ENCODE results near the gene SBF1. TPM values are rescaled to one million over a fixed set of nuclear protein-coding genes. Genes with fewer than 3 reads are reported as not detected.
A peak's percentile ranks its signal among the peaks of the same experiment; 100 is the strongest.

SBF1 gene
- total RNA-seq = 114 and 144 TPM in 2 replicates

- POLR2A ChIA-PET = no interaction called here
- peak within 1 kb of the TSS; percentile 78 for H3K27ac Mint-ChIP-seq
- intact Hi-C loops (cut with micrococcal nuclease) = loop anchor here (1.0 to 10.0 kb wide), 7 partner anchors 32 to 540 kb away; partner anchors contain the start of genes LMF2, SCO2, TUBGCP6 and TYMP
- H3K9me3 Mint-ChIP-seq = no peaks in the 10 kb centered on the region
- CTCF ChIA-PET = no interaction called here
- H3K4me3 Mint-ChIP-seq = peak within 1 kb of the TSS; percentile 88
- ATAC-seq (ENCODE audit: low read depth) (peak; percentile 79), DNase-seq (peak; percentile 89)
- H3K36me3 Mint-ChIP-seq (ENCODE audit: low read depth) = peaks cover 2% of the 10 kb centered on the region
- TF ChIP-seq, protein P1, sequence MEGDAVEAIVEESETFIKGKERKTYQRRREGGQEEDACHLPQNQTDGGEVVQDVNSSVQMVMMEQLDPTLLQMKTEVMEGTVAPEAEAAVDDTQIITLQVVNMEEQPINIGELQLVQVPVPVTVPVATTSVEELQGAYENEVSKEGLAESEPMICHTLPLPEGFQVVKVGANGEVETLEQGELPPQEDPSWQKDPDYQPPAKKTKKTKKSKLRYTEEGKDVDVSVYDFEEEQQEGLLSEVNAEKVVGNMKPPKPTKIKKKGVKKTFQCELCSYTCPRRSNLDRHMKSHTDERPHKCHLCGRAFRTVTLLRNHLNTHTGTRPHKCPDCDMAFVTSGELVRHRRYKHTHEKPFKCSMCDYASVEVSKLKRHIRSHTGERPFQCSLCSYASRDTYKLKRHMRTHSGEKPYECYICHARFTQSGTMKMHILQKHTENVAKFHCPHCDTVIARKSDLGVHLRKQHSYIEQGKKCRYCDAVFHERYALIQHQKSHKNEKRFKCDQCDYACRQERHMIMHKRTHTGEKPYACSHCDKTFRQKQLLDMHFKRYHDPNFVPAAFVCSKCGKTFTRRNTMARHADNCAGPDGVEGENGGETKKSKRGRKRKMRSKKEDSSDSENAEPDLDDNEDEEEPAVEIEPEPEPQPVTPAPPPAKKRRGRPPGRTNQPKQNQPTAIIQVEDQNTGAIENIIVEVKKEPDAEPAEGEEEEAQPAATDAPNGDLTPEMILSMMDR (IDR thresholded peaks at IDR 0.05) = no peak
- H3K27me3 Mint-ChIP-seq = no peaks in the 10 kb centered on the region
- H3K4me1 Mint-ChIP-seq = peaks cover 48% of the 10 kb centered on the region
These were observed at the start of gene SBF1 for GRCh38 chr22:50474710-50475651. Gene SBF1 (minus strand): TSS chr22:50475035. CDS start chr22:50474840, 195 bp downstream.

- ATAC-seq (ENCODE audit: low read depth) = no peak
- peaks cover 45% of the 10 kb centered on the region for H3K36me3 Mint-ChIP-seq (ENCODE audit: low read depth)
- POLR2A ChIA-PET = interaction anchor here (0.5 to 13.6 kb wide), 14 partner anchors 9 to 337 kb away, joined by 3 to 946 read pairs (median 28); partner anchors contain the start of genes CHKB, KLHDC7B, LMF2 and NCAPH2
- peak overlapping the region; percentile 75 for H3K27ac Mint-ChIP-seq
- DNase-seq = no peak
- intact Hi-C loops (cut with micrococcal nuclease) = no loop called here
- TF ChIP-seq, protein P1 (IDR thresholded peaks at IDR 0.05) = no peak
- peaks cover 32% of the 10 kb centered on the region for H3K4me1 Mint-ChIP-seq
- H3K9me3 Mint-ChIP-seq = no peaks in the 10 kb centered on the region
- CTCF ChIA-PET = interaction anchor here (1.6 to 2.1 kb wide), 2 partner anchors 16 to 39 kb away, joined by 3 to 36 read pairs; partner anchors contain the start of genes LMF2, NCAPH2 and SYCE3
- no peaks in the 10 kb centered on the region for H3K27me3 Mint-ChIP-seq
- peak overlapping the region; percentile 81 for H3K4me3 Mint-ChIP-seq
These were observed 49.2 kb upstream of the SBF1 start for GRCh38 chr22:50523806-50524675.

GRCh38 chr22:50523458-50523805 is 48.6 kb upstream of the SBF1 start:
- Mint-ChIP-seq H3K4me1 (peaks cover 26% of the 10 kb centered on the region), H3K9me3 (no peaks in the 10 kb centered on the region), H3K27ac (no peak overlapping the region), H3K27me3 (no peaks in the 10 kb centered on the region), H3K4me3 (no peak overlapping the region), H3K36me3 (ENCODE audit: low read depth) (peaks cover 47% of the 10 kb centered on the region)
- DNase-seq = no peak
- TF ChIP-seq, protein P1 (IDR thresholded peaks at IDR 0.05) = no peak
- ChIA-PET CTCF (interaction anchor here (1.6 kb wide), 1 partner anchor 39 kb away, joined by 3 read pairs; the partner anchor contains the start of gene SYCE3), POLR2A (interaction anchor here (0.5 to 13.6 kb wide), 7 partner anchors 9 to 97 kb away, joined by 4 to 946 read pairs (median 94); partner anchors contain the start of genes KLHDC7B, LMF2, NCAPH2 and SYCE3)
- ATAC-seq (ENCODE audit: low read depth) = no peak
- intact Hi-C loops (cut with micrococcal nuclease) = no loop called here

DNA sequence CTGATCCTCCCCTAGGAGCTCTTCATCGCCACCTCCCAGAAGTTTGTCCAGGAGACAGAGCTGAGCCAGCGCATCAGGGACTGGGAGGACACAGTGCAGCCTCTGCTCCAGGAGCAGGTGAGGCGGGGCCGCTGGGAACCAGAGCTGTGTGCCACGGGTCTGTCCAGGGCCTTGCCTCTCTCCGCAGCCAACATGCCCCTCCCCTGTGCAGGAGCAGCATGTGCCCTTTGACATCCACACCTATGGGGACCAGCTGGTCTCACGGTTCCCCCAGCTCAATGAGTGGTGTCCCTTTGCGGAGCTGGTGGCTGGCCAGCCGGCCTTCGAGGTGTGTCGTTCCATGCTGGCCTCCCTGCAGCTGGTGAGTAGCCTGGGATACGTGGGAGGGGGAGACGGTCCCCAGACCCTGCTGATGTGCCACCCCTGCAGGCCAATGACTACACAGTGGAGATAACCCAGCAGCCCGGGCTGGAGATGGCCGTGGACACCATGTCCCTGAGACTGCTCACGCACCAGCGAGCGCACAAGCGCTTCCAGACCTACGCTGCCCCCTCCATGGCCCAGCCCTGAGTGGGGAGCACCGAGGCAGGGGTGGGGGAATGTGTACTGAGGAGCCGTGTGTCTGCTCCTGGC is 48.1 kb upstream of the SBF1 start:
- H3K4me3 Mint-ChIP-seq = peak overlapping the region; percentile 7
- no peaks in the 10 kb centered on the region for H3K9me3 Mint-ChIP-seq
- peaks cover 49% of the 10 kb centered on the region for H3K36me3 Mint-ChIP-seq (ENCODE audit: low read depth)
- ChIA-PET CTCF (interaction anchor here (1.6 kb wide), 1 partner anchor 40 kb away, joined by 3 read pairs; the partner anchor contains the start of gene SYCE3), POLR2A (interaction anchor here (0.6 to 4.9 kb wide), 7 partner anchors 15 to 98 kb away, joined by 3 to 94 read pairs (median 5); partner anchors contain the start of genes LMF2, NCAPH2 and SYCE3)
- TF ChIP-seq, protein P1 (IDR thresholded peaks at IDR 0.05) = no peak
- H3K4me1 Mint-ChIP-seq = peaks cover 21% of the 10 kb centered on the region
- ATAC-seq (ENCODE audit: low read depth) = no peak
- intact Hi-C loops (cut with micrococcal nuclease) = no loop called here
- H3K27me3 Mint-ChIP-seq = no peaks in the 10 kb centered on the region
- no peak overlapping the region for H3K27ac Mint-ChIP-seq
- DNase-seq = no peak

All from activated B cell treated with CpG ODN at 0.5 μM for 24 hours (primary cell).